ENCODE results near the gene ENAM. TPM values are rescaled to one million over a fixed set of nuclear protein-coding genes. Genes with fewer than 3 reads are reported as not detected.

The ENAM gene
- total RNA-seq, 4 donors from 2014 or later: 0.20 to 9.2 (median 2.8) TPM

DNA sequence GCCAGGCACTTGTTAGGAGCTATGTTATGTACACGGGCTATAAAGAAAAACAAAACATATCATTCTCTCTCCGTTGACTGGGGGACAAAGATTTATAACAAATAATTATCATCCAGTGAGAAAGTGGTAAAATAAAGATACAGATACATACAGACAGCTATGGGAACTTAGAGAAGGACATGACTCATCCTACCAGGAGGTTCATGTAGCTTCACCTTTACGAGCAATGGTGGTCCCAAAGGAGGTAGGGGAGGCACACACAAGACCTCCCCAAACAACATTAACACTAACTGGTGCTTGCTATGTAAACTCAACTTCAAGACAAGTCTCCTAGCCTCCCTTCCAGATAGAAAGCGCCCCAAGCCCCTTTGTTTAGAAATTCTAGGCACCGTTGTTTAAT, 27.6 kb upstream of the ENAM start:
- Histone ChIP-seq H3K4me3 (no peak overlapping the region), H3K36me3 (no peaks in the 10 kb centered on the region), H3K27ac (no peak overlapping the region), H3K27me3 (no peaks in the 10 kb centered on the region), H3K9me3 (no peaks in the 10 kb centered on the region), H3K4me1 (no peaks in the 10 kb centered on the region)
- in situ Hi-C loops (cut with MboI; ENCODE audit: low sequenced_read_pairs in 4 of 4) (loop anchor here in 2 of 4 donors (25.0 kb wide), 1 partner anchor 1111 kb away; no protein-coding TSS in a partner anchor), intact Hi-C loops (cut with DNase I; ENCODE audit: low total_unique reads) (loop anchor here (1.0 to 5.0 kb wide), 2 partner anchors 87 to 406 kb away; partner anchors contain the start of gene UTP3)
- no peak for DNase-seq
- ATAC-seq: no peak
- no peak for TF ChIP-seq POLR2A (IDR thresholded peaks at IDR 0.05)
- TF ChIP-seq, protein P1, sequence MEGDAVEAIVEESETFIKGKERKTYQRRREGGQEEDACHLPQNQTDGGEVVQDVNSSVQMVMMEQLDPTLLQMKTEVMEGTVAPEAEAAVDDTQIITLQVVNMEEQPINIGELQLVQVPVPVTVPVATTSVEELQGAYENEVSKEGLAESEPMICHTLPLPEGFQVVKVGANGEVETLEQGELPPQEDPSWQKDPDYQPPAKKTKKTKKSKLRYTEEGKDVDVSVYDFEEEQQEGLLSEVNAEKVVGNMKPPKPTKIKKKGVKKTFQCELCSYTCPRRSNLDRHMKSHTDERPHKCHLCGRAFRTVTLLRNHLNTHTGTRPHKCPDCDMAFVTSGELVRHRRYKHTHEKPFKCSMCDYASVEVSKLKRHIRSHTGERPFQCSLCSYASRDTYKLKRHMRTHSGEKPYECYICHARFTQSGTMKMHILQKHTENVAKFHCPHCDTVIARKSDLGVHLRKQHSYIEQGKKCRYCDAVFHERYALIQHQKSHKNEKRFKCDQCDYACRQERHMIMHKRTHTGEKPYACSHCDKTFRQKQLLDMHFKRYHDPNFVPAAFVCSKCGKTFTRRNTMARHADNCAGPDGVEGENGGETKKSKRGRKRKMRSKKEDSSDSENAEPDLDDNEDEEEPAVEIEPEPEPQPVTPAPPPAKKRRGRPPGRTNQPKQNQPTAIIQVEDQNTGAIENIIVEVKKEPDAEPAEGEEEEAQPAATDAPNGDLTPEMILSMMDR (IDR thresholded peaks at IDR 0.05 in 4 of 5, conservative IDR thresholded peaks at IDR 0.05 in 1 of 5): no peak

DNA sequence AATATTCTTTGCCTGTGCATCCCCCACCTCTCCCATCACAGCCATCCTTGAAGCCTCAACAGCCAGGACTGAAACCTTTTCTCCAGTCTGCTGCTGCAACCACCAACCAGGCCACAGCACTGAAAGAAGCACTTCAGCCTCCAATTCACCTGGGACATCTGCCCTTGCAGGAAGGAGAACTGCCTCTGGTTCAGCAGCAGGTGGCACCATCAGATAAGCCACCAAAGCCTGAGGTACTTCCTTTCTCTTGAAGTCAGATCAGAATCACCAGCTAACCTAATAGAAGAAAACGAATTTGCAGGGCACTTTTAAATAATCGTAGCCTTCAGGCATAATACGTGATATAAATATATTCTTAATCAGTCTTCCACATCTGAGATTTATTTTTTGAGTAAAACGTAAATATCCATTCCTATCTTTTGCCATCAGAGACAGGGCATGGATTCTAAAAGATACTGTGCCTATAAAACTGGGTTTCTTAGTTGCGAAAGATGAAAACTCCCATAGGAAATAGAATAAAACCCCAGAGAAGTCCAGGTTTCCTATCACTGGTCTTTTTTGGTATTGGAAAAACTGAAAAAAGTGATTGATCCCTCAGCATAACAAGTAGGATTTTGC, 27.0 kb upstream of the ENAM start:
- no peaks in the 10 kb centered on the region for H3K27me3 ChIP-seq
- H3K36me3 ChIP-seq: no peaks in the 10 kb centered on the region
- TF ChIP-seq POLR2A (IDR thresholded peaks at IDR 0.05): no peak
- TF ChIP-seq, protein P1 (IDR thresholded peaks at IDR 0.05 in 4 of 5, conservative IDR thresholded peaks at IDR 0.05 in 1 of 5): peak; percentile 57 to 88 (median 71)
- H3K4me3 ChIP-seq: no peak overlapping the region
- peak; percentile 18 to 46 for DNase-seq
- in situ Hi-C loops (cut with MboI; ENCODE audit: low sequenced_read_pairs in 4 of 4) (loop anchor here in 2 of 4 donors (25.0 kb wide), 1 partner anchor 1111 kb away; no protein-coding TSS in a partner anchor), intact Hi-C loops (cut with DNase I; ENCODE audit: low total_unique reads) (loop anchor here (1.0 to 5.0 kb wide), 2 partner anchors 87 to 406 kb away; partner anchors contain the start of gene UTP3)
- no peaks in the 10 kb centered on the region for H3K4me1 ChIP-seq
- no peak overlapping the region for H3K27ac ChIP-seq
- ATAC-seq: peak; percentile 80 to 90
- H3K9me3 ChIP-seq: no peaks in the 10 kb centered on the region

DNA sequence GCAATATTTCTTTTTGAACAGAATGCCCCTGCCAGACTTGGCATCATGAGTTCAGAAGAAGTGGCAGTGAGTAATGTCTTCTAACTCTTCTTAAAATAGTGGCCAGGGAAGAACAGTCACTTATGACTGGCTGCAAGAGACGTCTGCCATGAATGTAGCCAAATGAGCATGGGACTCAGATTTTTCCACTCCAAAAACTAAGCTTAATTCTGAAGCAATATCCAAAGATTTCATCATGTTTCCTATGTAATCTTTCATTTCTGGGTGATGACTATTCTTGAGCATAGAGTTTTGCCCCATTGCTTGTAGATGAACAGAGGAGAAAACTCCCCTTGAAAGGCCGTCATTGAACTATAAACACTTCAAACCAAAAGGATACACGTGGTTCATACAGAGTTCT, 24.7 kb upstream of the ENAM start:
- Histone ChIP-seq H3K36me3 (no peaks in the 10 kb centered on the region), H3K9me3 (no peaks in the 10 kb centered on the region), H3K27ac (no peak overlapping the region), H3K4me1 (no peaks in the 10 kb centered on the region), H3K27me3 (no peaks in the 10 kb centered on the region), H3K4me3 (no peak overlapping the region)
- ATAC-seq (no peak), DNase-seq (no peak)
- TF ChIP-seq POLR2A (IDR thresholded peaks at IDR 0.05): no peak
- TF ChIP-seq, protein P1 (IDR thresholded peaks at IDR 0.05 in 4 of 5, conservative IDR thresholded peaks at IDR 0.05 in 1 of 5): no peak
- intact Hi-C loops (cut with DNase I; ENCODE audit: low total_unique reads): loop anchor here (5.0 kb wide), 1 partner anchor 403 kb away; no protein-coding TSS in a partner anchor
- in situ Hi-C loops (cut with MboI; ENCODE audit: low sequenced_read_pairs in 4 of 4): loop anchor here in 2 of 4 donors (25.0 kb wide), 1 partner anchor 1108 kb away; no protein-coding TSS in a partner anchor

DNA sequence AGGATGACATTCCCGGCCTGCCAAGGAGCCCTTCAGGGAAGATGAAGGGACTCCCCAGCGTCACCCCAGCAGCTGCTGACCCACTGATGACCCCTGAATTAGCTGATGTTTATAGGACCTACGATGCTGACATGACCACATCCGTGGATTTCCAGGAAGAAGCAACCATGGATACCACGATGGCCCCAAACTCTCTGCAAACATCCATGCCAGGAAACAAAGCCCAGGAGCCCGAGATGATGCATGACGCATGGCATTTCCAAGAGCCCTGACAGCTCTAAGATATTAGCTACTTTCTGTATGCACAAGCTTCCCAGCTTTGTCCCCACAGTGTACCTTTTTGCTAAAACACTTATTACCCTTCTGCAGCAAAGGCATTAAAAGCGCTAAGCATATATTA, 22.1 kb upstream of the ENAM start:
- H3K27me3 ChIP-seq: no peaks in the 10 kb centered on the region
- TF ChIP-seq, protein P1 (IDR thresholded peaks at IDR 0.05 in 4 of 5, conservative IDR thresholded peaks at IDR 0.05 in 1 of 5): no peak
- no peak for TF ChIP-seq POLR2A (IDR thresholded peaks at IDR 0.05)
- no peak for DNase-seq
- H3K27ac ChIP-seq: no peak overlapping the region
- no peak overlapping the region for H3K4me3 ChIP-seq
- H3K36me3 ChIP-seq: no peaks in the 10 kb centered on the region
- H3K4me1 ChIP-seq: no peaks in the 10 kb centered on the region
- intact Hi-C loops (cut with DNase I; ENCODE audit: low total_unique reads): no loop called here
- in situ Hi-C loops (cut with MboI; ENCODE audit: low sequenced_read_pairs in 4 of 4): loop anchor here in 2 of 4 donors (25.0 kb wide), 1 partner anchor 1106 kb away; no protein-coding TSS in a partner anchor
- no peak for ATAC-seq
- H3K9me3 ChIP-seq: no peaks in the 10 kb centered on the region
